Endothelial cell of hepatic sinusoid (primary cell): Measurements from ENCODE around the gene LDHAL6A.
"Not testable (repeated sequence)": the region's sequence is repeated elsewhere in the genome, so short reads cannot be mapped to it uniquely, and the experiment has no call there.

ENCODE experiments used
- in situ Hi-C: cut with HindIII; loops from 2 replicates; pipeline ENCODE4 v1.10.0; 2017; ENCODE audit warnings: low sequenced_read_pairs

The LDHAL6A gene

GRCh38 chr11:18455686-18456372, at the start of gene LDHAL6A:
TSS of gene LDHAL6A (plus strand) at chr11:18455856. CDS start at chr11:18456681, 825 bp downstream.
- in situ Hi-C loops, result no loop called here

- in situ Hi-C loops, result not testable (repeated sequence)
Measured at GRCh38 chr11:18407400-18407799, 48.3 kb upstream of the LDHAL6A start.

DNA sequence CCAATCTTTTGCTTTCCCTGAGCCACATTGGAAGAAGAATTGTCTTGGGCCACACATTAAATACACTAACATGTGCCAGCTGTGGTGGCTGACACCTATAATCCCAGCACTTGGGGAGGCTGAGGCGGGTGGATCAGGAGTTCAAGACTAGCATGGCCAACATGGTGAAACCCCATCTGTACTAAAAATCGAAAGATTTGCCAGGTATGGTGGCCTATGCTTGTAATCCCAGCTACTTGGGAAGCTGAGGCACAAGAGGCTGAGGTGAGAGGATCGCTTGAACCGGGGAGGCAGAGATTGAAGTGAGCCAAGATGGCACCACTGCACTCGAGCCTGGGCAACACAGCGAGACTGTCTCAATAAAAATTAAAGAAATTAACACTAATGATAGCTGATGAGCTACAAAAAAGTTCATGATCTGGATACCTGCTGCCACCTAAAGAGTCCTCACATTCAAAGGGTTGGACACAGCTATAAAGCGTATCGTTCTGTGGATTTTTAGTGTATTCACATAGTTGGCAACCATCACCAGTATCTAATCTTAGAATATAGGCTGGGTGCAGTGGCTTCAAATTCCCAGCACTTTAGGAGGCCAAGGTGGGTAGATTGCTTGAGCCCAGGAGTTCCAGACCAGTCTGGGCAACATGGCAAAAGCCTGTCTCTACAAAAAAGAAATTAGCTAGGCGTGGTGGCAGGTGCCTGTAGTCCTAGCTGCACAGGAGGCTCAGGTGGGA, 46.9 kb upstream of the LDHAL6A start:
- in situ Hi-C loops, result no loop called here

DNA sequence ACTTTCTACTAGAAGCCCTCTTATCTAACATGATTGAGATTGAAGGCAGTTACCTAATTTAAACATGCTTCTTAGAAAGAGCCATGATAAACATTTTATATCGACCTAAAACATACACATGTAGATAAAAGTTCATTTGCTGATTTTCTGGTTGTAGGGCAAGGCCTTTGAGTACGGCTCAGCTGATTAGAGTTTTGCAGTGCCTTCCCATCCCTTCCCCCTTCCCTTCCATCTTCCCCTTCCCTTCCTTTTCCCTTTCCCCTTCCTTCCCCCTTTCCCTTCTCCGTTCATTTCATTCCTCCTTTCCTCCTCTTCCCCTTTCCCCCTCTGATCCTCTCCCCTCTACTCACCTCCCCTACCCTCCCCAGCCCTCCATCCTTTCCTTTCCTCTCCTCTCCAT, 39.2 kb upstream of the LDHAL6A start:
- in situ Hi-C loops, result no loop called here

GRCh38 chr11:18419040-18419439, 36.6 kb upstream of the LDHAL6A start:
- in situ Hi-C loops, result no loop called here

DNA sequence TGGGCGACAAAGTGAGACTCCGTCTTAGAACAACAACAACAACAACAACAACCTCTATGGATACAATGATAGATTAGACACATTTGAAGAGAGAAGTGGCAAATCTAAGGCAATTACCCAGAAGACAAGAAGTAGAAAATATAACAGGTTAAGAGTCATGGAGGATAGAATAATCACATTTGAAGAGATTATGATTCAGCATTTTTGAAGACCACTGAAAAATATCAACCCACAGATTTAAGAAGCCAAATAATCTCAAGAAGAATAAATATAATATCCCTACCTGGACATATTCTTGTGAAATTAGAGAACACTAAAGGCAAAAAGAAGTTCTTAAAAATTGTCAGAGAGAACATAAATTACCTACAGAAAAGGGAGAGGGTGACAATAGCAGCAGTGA, 35.6 kb upstream of the LDHAL6A start:
- in situ Hi-C loops, result no loop called here

DNA sequence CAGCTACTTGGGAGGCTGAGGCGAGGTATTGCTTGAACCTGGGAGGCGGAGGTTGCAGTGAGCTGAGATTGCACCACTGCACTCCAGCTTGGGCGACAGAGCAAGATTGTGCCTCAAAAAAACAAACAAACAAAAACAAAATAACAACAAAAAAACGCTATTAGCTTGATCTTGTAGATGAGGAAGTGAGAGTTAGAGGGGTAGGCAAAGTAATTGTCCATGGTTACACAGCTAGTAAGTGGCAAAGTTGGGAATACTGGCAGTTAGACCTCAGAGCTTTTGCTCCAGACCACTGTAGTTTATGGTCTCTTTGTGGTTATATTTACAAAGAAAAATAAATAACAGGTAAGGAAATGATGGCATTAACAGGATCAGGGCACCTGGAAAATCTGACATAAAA, 28.4 kb upstream of the LDHAL6A start:
- in situ Hi-C loops, result no loop called here

GRCh38 chr11:18429332-18429731, 26.3 kb upstream of the LDHAL6A start:
- in situ Hi-C loops, result no loop called here

DNA sequence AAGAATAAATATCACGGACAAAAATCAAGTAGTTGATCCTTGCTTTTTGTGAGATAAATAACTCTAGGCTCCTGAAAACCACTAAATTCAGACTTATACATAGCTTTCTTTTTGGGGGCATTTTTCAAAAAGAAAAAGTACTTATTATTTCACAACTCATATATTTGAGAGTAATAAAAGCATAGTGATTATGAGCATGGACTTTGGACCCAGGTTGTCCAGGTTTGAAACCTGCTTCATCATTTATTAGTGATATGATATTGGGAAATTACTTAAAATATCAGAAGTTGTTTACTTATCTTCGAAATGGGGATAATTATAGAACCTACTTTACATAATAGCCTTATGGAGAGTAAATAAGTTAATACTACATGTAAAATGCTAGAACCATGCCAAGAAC, 17.0 kb upstream of the LDHAL6A start:
- in situ Hi-C loops, result no loop called here

DNA sequence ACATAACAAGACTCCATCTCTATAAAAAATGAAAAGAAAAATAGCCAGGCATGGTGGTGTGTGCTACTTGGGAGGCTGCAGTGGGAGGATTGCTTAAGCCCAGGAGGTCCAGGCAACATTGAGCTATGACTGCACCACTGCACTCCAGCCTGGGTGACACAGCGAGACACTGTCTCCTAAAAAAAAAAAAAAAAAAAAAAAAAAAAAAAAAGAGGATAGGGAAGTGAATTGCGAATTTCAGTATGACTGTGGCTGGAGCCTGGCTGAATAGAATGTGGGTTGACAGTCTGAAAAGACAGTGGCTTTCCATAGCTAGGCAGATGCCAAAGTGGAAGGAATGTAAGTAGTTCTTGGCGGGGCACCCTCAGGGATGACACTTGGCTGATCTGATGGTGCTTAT, 6.4 kb upstream of the LDHAL6A start:
- in situ Hi-C loops, result no loop called here

- in situ Hi-C loops, result no loop called here
Measured at GRCh38 chr11:18452927-18453326, 2.7 kb upstream of the LDHAL6A start.

DNA sequence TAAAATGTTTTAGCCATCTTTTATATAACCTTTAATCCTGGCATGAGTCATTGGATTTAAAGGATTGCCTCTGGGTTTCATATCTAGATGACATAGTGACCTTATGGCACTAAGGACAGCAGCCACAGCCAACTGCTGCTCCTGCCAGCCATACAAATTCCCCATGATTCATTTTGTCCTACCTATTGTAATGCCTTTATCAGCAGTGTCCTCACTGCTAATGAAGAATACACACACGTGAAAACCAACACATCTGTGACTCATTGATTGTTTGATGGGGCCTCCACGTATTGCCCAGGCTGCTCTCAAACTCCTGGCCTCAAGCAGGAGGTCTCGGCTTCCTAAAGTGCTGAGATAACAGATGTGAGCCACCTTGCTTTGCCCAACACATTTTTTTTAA, 1.8 kb downstream of the LDHAL6A start:
- in situ Hi-C loops, result no loop called here

DNA sequence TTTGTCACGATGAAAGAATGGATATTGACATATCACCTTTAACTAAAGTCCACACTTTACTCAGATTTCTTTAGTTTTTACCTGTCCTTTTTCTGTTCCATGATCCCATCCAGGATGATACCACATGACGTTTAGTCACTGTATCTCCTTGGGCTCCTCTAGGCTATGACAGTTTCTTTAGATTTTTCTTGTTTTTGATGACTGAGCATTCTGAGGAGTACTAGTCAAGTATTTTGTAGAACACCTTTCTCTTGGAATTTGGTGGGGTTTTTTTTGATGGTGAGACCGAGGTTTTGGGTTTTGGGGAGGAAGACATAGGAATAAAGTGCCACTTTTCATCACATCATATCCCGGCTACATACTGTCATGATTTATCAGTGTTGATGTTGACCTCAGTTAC, 4.0 kb downstream of the LDHAL6A start:
- in situ Hi-C loops, result no loop called here

DNA sequence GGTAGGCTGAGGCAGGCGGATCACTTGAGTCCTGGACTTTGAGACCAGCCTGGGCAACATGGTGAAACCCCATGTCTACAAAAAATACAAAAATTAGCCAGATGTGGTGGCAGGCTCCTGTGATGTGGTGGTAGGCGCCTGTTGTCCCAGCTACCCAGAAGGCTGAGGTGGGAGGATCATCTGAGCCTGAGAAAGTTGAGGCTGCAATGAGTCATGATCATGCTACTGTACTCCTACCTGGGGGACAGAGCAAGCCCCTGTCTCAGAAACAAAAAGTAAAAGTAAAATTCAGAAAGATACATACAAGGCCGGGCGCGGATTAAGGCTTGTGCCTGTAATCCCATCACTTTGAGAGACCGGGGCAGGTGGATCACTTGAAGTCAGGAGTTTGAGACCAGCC, 6.3 kb downstream of the LDHAL6A start:
- in situ Hi-C loops, result no loop called here

DNA sequence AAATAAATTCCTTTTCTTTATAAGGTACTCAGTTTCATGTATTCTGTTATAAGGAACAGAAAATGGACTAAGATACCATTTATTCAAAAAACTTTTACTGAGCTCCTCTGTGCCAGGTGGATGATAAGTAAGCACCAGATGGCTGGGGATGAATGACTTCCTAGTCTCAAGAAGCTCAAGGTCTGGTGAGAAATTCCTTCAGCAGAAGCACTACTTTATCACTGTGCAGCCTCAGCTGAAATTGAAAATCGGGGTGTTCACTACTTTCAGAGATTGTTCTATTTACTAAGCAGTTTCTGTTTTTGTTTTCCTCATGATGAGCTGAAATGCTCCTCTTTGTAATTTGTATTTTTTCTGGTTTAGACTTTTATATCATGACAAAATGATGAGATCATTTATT, 7.8 kb downstream of the LDHAL6A start:
- in situ Hi-C loops, result no loop called here

DNA sequence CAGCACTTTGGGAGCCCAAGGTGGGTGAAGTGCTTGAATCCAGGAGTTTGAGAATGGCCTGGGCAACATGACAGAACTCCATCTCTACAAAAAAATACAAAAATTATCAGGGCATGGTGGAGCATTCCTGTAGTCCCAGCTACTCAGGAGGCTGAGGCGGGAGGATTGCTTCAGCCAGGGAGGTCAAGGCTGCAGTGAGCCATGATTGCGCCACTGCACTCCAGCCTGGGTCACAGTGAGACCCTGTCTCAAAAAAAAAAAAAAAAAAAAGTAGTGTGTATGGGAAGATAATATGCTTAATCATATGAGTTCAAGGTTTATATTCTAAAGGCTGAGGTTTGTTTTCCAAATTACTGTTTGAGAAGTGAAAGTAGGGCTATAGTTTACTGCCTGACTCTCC, 10.7 kb downstream of the LDHAL6A start:
- in situ Hi-C loops, result no loop called here

GRCh38 chr11:18468059-18468458, 12.4 kb downstream of the LDHAL6A start:
- in situ Hi-C loops, result no loop called here

DNA sequence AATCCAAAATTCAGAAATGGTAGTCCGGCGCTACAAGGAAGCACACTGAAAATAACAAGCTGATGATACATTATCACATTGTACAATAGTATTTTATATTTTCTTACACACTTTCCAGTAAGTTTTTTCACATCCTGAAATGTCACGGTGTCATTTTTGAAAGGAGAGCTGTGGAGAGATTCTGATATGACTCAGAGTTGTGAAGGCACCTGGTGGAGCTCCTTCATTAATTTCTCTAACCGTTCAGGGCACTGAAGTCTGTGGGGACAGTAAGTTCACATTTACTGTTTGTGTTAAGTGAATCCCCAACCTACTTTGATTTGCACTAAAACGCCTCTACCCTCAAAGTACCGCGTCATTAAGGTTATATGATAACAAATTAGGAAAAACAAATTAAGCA, 13.3 kb downstream of the LDHAL6A start:
- in situ Hi-C loops, result no loop called here

DNA sequence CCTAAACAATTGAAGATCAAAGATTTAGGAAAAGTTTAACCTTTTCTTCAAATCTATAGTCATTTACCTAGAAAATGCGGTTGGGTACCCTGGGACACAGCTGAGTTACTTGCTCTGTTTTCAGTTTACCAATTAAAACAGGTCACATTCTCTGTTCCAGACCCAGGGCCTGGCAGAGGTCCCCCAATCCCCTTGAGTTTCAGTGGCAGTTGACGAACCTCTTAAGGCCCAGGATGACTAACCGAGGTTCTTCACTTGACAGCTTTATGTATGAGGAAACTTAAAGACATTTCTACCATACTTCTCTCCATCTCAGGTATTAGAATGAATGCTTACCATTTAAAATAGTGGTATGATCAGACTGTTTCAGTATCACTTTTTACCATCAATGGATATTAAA, 16.3 kb downstream of the LDHAL6A start:
- in situ Hi-C loops, result no loop called here

- in situ Hi-C loops, result no loop called here
Measured at GRCh38 chr11:18472587-18472986, 16.9 kb downstream of the LDHAL6A start.

DNA sequence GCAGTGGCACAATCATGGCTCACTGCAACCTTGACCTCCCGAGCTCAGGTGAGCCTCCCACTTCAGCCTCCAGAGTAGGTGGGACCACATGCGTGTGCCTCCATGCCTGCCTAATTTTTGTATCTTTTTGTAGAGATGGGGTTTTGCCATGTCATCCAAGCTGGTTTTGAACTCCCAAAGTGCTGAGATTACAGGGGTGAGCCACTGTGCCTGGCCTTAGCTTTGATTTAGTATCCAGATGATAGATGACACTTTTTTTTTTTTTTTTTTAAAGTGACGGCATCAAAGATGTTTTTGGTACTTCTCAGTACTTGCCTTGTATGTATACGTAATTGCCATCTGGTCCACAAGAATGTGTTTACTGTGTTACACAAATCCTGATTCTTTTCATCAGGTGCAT, 23.4 kb downstream of the LDHAL6A start:
- in situ Hi-C loops, result no loop called here

- in situ Hi-C loops, result no loop called here
Measured at GRCh38 chr11:18485913-18486528, 30.4 kb downstream of the LDHAL6A start.
